GM12864 (cell line): ENCODE data around the gene ASRGL1.
"Not testable (repeated sequence)": the region's sequence is repeated elsewhere in the genome, so short reads cannot be mapped to it uniquely, and the experiment has no call there.

Experiments
- DNase-seq: peaks from one replicate; pipeline ENCODE4 v3.0.0-alpha.2; 2011; ENCODE audit warnings: low read depth
- H3K4me3 ChIP-seq: 2 replicates; pipeline ENCODE4 v1.5.1; 2011; ENCODE audit warnings: mild to moderate bottlenecking, low read depth, low read length, control low read depth
- TF ChIP-seq, protein P1 (sequence below): IDR thresholded peaks from 2 replicates; pipeline ENCODE4 v1.5.1; 2011; ENCODE audit warnings: low read depth, mild to moderate bottlenecking, moderate library complexity, low read length, control low read depth, inconsistent platforms; ENCODE audit errors: missing control alignments

The ASRGL1 gene

DNA sequence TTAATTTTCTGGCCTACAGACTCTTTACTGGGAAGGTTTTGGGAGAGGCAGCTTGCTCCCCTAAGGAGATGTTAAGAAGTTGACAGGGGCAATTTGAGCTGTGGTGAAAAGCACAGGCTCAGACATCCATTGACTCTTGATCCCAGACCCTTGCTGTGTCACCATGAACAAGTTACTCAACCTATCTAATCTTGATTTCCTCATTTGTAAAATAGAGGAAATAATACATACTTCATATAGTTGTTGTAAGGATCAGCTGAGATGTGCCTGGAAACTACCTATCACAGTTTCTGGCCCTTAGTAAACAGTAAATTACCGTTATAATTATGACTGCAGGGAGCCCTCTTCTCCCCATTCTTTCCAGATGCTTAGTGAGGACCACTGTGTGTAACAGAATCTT is 21.8 kb upstream of the ASRGL1 start:
- DNase-seq: no peak
- H3K4me3 ChIP-seq: no peak overlapping the region
- TF ChIP-seq, protein P1, sequence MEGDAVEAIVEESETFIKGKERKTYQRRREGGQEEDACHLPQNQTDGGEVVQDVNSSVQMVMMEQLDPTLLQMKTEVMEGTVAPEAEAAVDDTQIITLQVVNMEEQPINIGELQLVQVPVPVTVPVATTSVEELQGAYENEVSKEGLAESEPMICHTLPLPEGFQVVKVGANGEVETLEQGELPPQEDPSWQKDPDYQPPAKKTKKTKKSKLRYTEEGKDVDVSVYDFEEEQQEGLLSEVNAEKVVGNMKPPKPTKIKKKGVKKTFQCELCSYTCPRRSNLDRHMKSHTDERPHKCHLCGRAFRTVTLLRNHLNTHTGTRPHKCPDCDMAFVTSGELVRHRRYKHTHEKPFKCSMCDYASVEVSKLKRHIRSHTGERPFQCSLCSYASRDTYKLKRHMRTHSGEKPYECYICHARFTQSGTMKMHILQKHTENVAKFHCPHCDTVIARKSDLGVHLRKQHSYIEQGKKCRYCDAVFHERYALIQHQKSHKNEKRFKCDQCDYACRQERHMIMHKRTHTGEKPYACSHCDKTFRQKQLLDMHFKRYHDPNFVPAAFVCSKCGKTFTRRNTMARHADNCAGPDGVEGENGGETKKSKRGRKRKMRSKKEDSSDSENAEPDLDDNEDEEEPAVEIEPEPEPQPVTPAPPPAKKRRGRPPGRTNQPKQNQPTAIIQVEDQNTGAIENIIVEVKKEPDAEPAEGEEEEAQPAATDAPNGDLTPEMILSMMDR: no peak

DNA sequence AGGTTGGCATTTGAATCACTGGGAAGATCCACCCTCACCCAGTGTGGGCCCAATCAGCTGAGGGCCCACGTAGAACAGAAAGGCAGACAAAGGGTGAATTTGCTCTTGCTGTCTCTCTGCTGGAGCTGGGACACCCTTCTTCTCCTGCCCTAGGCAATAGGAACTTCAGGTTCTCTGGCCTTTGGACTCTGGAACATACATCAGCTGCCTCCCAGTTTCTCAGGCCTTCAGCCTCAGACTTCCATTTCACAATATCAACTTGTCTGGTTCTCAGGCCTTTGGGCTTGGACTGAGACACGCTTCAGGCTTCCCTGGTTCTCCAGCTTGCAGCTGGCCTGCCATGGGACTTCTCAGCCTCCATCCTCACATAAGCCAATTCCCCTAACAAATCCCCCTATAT is 14.7 kb upstream of the ASRGL1 start:
- TF ChIP-seq, protein P1: no peak
- DNase-seq: no peak
- no peak overlapping the region for H3K4me3 ChIP-seq

DNA sequence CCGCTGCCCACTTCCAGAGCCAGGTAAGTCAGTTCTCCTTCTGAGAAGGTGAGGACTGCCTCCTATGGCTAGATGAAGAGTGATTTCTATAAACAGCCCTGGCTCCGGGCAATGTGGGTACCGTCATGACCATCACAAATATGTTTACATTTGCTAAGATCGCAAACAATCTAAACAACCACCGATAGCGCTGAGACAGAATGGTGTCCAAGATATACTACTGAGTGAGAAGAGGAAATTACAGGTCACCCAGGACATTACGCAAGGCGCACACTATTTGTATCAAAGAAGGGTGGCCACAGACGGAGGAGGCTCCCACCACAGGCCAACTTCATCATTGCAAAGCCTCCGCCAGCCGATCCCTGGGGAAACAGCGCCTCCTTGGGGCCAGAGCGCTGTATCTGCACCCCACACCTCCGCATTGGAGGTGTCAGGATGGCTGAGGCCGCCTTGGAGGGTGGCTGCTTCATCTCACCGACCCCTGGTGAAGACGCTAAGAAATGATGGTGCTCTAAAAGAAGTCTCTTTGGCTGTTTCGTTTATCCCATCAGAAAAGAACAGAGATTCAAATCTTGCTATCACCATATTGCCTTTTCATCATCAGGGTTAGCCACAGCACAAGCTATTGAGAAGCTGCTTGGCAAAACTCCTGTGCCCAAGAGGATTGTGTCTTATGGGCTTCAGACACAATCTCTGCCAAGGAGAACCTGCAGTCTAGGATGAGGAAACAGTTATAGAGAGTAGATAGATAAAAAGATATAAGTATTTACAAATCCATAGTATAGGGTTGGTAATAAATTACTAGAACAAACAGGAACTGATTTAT is 12.3 kb upstream of the ASRGL1 start:
- TF ChIP-seq, protein P1: peak; percentile 91
- H3K4me3 ChIP-seq: no peak overlapping the region
- DNase-seq: no peak

DNA sequence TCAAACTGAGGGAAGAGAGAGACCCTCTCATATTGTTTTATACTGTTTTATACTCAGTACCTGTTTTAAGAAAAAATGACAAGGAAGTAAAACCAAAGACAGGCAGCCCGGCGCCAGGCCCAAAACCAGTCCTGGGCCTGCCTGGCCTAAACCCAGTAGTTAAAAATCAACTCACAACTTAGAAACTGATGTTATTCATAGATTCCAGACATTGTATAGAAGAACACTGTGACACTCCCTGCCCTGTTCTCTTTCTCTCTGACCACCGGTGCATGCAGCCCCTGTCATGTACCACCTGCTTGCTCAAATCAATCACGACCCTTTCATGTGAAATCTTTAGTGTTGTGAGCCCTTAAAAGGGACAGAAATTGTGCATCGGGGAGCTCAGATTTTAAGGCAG is 11.5 kb upstream of the ASRGL1 start:
- not testable (repeated sequence) for DNase-seq, H3K4me3 ChIP-seq

DNA sequence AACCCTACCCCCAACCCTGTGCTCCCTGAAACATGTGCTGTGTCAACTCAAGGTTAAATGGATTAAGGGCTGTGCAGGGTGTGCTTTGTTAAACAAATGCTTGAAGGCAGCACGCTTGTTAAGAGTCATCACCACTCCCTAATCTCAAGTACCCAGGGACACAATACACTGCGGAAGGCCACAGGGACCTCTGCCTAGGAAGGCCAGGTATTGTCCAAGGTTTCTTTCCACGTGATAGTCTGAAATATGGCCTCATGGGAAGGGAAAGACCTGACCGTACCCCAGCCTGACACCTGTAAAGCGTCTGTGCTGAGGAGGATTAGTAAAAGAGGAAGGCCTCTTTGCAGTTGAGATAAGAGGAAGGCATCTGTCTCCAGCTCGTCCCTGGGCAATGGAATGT is 10.5 kb upstream of the ASRGL1 start:
- DNase-seq, H3K4me3 ChIP-seq: not testable (repeated sequence)

DNA sequence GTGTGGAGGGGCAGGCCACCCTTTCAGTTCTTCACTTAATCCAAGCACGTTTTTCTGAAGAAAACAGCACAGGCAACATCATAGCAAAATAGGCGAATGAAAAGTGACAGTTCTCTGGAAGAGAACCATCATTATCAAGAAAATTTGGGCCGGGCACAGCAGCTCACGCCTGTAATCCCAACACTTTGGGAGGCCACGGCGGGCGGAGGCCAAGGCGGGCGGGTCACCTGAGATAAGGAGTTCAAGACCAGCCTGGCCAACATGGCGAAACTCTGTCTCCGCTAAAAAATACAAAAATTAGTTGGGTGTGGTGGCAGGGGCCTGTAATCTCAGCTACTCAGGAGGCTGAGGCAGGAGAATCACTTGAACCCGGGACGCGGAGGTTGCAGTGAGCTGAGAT is 9.7 kb upstream of the ASRGL1 start:
- not testable (repeated sequence) for H3K4me3 ChIP-seq, DNase-seq

DNA sequence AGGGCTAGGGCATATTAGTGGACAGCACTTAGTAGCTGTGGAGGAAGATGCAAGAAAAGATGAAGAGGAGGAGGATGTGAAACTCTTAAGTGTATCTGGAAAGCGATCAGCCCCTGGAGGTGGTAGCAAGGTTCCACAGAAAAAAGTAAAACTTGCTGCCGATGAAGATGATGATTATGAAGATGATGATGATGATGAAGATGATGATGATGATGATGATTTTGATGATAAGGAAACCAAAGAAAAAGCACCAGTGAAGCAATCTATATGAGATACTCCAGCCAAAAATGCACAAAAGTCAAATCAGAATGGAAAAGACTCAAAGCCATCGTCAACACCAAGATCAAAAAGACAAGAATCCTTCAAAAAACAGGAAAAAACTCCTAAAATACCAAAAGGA is 6.0 kb upstream of the ASRGL1 start:
- not testable (repeated sequence) for H3K4me3 ChIP-seq, DNase-seq

DNA sequence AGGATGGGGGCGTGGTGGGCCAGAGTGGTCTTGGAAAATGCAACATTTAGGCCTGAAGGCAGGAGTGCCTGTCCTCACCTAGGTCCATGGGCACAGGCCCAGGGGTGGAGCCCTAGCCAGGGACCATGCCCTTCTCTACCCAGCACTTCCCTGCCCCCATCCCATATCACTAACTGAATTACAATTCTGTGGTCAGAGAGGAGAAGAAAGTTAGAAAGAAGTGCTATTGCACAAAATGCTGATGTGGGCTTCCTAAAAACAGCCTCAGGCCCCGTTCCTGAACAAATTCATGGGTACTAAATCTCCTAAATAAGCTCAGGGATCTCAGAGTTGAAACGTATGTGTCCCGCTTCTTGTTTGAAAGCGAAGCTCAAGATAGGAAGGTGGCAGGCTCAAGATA is 3.5 kb upstream of the ASRGL1 start:
- TF ChIP-seq, protein P1: no peak
- no peak for DNase-seq
- no peak overlapping the region for H3K4me3 ChIP-seq

DNA sequence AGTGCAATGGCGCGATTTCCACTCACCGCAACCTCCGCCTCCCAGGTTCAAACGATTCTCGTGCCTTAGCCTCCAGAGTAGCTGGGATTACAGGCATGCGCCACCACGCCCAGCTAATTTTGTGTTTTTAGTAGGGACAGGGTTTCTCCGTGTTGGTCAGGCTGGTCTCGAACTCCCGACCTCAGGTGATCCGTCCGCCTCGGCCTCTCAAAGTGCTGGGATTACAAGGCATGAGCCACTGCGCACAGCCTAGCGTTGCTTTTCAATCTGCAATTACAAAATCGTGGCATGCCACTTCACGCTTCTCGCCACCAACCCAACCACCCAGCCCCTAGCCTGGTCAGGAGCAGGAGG is 322 bp upstream of the ASRGL1 start:
- not testable (repeated sequence) for DNase-seq
- H3K4me3 ChIP-seq: peak overlapping the region; percentile 56

DNA sequence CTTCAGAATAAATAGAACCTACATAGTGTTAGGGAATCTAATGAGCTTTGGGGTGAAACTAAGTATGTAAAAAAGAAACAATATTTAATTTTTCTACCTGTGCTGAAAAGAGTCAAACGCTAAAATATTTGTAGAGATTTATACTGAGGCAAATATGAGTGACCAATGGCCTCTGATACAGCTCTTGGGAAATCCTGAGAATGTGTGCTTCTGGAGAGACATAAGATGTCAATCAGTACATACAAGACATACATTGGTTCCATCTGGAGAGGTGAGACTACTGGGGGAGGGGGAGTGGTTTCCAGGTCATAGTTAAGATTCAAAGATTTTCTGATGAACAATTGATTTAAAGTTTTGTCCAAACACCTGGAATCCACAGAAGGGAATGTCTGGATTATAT is 970 bp downstream of the ASRGL1 start:
- TF ChIP-seq, protein P1: no peak
- DNase-seq: no peak
- peak overlapping the region; percentile 56 for H3K4me3 ChIP-seq
